HG03045 (cell line): Measurements from ENCODE around the gene PPP2R5C.

ENCODE experiments used
- ATAC-seq: cut with Tn5 transposase; IDR thresholded peaks from one replicate; pipeline ENCODE4 v1.9.1; 2021; ENCODE audit warnings: mild to moderate bottlenecking, moderate library complexity; ENCODE audit not compliant: unreplicated experiment

The PPP2R5C gene

GRCh38 chr14:101937926-101938767, 176.6 kb downstream of the PPP2R5C start:
- ATAC-seq, result no peak

GRCh38 chr14:101939646-101940170, 178.2 kb downstream of the PPP2R5C start:
- no peak for ATAC-seq

DNA sequence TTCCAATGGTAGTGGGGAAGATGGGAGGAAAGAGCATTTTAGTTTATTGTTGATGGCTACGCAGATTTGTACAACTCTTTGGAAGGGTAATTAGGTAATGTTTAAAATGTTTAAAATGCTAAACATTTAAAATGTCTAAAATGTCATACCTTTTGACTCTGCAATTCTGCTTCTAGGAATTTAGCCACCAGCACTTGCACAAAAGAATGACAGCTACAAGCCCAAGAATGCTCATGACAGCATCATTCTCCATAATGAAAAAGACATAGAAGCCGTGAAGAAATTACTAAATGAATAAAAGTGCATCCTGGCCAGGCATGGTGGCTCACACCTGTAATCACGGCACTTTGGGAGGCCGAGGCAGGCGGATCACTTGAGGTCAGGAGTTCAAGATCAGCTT, 182.9 kb downstream of the PPP2R5C start:
- ATAC-seq, result no peak

GRCh38 chr14:101945171-101945570, 183.7 kb downstream of the PPP2R5C start:
- ATAC-seq, result no peak

DNA sequence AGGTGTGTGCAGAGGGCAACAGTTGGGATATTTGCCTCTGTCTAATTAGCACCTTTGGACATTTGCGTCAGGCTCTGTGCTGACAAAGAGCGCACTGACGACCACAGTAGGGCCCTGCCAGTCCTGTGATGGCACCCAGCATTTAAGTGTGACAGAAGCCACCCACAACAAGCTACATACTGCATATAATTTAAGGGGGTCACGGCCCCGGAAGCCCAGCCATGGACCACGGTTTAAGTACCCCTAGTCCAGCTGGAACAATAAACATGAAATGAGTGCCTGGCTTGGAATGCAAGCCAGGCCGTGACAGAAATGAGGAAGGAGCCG, 186.0 kb downstream of the PPP2R5C start:
- peak; percentile 3 for ATAC-seq

- ATAC-seq, result peak; percentile 98
These were observed 186.6 kb downstream of the PPP2R5C start for GRCh38 chr14:101947904-101948665.

- ATAC-seq, result no peak
These were observed 187.2 kb downstream of the PPP2R5C start for GRCh38 chr14:101948666-101949216.

GRCh38 chr14:101950100-101950499, 188.6 kb downstream of the PPP2R5C start:
- no peak for ATAC-seq

DNA sequence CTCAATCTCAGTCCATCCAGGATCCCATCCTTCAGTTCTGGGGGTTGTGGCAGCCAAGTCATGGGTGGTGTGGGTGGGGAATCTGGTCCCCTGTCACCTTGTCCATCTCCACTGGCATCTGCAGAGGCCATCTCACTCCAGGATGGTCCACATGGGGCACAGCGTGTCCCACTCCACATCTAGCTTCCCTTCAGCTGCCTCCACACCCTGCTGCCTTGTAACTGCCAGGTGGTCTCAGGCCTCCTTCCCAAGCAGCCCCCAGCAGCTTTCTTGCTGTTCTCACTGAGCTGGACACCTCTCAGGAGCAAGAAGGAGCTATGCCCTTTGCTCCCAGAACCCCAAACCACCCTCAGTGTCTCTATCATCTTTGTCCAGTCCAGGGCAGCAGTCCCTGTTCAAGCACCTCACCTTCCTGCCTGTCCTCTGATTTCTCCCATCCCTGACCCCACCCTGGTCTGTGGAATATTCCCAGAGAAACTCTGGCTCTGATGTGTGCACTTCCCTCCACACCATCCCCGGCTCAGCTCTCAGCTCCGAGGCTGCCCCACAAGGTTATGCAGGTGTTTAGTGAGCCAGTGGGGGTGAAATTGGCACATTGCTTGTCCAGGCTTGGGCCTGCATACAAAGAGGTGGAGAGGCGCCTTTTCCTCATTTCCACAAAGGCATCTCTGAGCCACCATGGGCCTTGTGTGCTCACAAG, 189.2 kb downstream of the PPP2R5C start:
- ATAC-seq, result no peak

DNA sequence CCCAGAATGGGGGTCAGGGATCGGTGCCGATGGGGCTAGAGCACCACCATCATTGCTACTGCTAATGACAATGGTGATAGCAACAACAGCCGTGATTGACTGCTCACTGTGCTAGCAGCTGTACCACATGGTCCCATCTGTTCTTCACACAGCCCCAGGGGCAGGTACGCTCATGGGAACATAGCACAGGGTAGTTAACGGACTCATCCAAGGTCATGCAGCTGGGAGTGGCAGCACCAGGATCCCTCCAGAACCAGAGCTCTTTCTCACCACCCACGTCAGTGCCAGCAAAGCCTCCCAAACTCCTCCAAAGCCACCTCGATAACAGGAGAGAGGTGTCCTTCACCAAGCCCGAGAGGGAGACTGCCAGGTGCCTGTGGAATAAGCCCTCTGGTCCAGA, 191.6 kb downstream of the PPP2R5C start:
- no peak for ATAC-seq

DNA sequence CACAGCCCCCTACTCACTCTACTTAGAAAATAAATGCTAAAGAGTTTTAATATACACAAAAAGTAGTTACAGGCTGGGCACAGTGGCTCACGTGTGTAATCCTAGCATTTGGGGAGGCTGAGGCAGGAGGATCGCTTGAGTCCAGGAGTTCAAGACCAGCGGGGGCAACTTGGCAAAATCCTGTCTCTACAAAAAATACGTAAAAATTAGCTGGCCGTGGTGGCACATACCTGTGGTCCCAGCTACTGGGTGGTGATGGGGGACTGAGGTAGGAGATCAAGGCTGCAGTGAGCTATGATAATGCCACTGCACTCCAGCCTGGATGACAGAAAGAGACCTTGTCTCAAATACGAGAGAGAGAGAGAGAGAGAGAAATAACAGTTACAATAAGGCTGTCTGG, 193.0 kb downstream of the PPP2R5C start:
- ATAC-seq, result no peak

DNA sequence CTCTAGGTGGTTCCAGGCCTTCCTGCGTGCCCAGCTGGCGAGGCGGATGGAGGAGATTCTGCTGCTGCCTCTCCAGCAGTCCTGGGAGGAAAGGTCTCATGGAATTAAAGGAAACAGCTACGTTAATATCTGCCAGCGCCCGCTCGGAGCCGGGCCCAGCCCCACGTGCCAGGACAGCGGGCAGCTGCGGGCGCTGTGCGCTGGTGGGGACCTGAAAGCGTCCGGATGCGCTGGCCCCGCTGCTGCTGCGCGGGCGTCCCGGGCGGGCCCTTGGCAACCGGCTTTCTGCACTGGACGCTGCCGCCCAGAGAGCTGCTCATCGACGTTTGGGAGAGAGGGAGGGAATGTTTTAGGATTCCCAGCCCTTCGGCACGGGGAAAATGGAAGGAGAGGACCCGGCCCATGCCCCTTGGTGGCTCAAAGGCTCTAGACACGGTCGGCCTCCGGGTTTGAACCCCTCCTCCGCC, 194.2 kb downstream of the PPP2R5C start:
- ATAC-seq, result no peak

DNA sequence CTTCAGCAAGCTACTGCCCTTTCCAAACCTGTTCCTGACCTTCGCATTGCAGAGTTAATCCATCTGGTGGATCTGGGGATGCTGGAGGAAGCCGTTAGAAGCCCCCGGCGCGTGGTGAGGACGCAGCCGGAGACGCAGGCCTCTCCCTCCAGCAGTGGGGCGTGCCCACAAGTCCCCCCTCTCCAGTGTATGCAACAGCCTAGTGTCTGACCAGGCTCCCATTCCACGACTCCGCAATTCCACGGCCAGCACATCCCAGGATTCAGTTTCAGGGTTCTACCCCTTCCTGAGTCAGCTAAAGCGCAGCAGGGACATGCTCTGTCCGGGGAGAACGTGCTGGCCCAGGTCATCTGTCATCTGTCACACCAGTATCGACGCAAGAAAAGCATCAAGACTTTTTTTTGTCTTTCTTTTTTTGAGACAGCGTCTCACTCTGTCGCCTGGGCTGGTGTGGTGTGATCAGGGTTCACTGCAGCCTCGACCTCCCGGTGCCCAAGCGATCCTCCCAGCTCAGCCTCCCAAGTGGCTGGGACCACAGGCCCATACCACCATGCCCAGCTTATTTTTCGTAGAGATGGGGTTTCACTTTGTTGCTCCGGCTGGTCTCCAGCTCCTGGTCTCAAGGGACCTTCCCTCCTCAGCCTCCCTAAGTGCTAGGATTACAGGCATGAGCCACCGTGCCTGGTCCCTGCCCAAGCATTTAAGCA, 194.8 kb downstream of the PPP2R5C start:
- no peak for ATAC-seq

DNA sequence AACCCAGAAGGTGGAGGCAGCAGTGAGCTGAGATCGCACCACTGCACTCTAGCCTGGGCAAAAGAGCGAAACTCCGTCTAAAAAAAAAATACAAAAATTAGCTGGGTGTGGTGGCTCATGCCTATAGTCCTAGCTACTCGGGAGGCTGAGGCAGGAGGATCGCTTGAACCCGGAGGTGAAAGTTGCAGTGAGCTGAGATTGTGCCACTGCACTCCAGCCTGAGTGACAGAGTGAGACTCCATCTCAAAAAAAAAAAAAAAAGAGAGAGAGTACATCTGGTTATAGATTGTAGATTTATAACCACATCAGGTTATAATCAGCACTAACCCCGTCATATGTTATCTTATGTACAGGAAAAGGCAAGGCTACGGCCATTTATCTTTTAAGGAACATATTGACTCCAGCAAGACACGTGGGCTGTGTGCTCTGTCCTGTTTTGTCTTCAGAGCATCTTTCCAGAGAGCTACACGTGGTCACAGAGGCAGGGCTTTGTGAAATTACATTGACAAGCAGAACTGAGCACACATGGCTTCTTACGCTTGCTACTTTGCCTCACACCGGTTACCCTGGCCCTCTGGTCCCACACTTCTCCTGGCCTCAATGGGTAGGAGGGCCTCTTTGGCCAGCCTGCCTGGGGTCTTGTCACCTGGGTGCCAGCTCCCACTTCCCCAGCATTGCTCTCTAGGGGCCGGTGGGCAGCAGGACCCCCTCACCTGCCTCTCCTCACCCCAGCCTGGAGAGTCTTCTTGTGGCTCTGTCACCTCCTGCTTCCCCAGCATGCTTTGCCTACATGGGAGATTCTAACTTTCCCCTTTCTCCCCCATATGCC, 196.1 kb downstream of the PPP2R5C start:
- no peak for ATAC-seq

DNA sequence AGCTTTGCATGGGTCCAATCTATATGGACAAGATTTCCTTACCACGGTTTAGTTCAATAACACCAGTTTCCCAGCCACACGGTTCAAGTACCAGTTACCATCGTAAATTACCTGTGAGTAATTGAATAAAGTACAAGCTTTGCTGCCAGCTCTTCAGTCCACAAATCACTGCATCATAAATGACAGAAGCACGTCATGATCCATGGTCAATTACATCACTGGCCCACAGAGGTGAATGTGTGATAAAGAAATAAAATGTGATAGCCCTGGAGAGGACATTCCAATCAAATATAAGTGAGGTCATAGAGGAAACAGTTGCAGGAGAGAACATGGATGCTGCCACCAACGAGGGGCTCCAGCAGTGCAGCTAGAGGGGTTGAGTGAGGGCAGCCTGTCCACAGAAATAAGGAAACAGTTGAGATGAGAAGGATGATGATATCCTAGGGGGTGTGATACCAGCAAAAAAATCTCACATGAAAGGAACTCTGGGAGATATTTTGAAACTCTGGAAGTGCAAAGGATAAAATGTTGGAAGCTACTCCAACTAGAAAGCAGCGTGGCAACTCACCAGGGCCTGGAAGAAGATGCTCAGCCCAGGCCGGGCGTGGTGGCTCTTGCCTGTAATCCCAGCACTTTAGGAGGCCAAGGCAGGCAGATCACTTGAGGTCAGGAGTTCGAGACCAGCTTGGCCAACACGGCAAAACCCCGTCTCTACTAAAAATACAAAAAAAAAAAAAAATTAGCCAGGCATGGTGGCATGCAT, 197.1 kb downstream of the PPP2R5C start:
- ATAC-seq, result no peak

DNA sequence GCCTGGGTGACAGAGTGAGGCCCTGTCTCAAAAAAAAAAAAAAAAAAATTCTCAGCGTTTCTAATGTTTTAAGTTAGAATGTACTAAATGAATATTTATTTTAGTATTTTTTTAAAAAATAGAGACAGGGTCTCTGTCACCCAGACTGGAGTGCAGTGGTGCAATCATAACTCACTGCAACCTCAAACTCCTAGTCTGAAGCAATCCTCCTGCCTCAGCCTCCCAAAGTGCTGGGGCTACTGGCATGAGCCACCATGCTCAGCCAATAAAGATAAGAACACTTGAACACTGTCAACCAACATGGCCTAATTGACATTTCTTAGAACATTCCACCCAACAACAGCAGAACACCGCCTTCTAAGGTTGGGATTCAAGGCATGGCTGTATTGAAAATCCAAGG, 197.8 kb downstream of the PPP2R5C start:
- no peak for ATAC-seq

DNA sequence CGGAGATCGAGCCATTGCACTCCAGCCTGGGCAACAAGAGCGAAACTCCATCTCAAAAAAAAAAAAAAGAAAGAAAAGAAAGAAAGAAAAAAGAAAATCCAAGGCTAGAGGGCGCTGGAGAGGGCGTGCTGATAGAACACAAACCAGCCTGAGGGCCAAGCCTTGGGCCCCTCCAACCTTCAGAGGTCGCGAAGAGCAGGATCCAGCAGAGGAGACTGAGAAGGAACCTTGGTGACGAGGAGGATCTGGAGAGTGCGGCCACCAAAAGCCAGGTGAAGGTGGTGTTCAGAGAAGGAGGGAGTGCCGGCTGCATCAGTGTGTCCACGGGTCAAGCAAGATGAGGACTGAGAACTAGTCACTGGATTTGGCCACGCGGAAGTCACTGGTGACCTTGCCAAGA, 198.7 kb downstream of the PPP2R5C start:
- no peak for ATAC-seq

- ATAC-seq, result no peak
These were observed 199.7 kb downstream of the PPP2R5C start for GRCh38 chr14:101961011-101961721.
